GM18526 (cell line): ENCODE measurements around the gene FRK.

ENCODE experiments used
- POLR2A ChIP-seq: IDR thresholded peaks from 3 replicates; pipeline ENCODE4 v1.6.1; 2011; ENCODE audit not compliant: insufficient read length; ENCODE audit errors: extremely low read depth

Gene FRK

GRCh38 chr6:116084284-116084683 lies 23.6 kb upstream of the FRK start:
- no peak for TF ChIP-seq POLR2A

- no peak for TF ChIP-seq POLR2A
Observed at GRCh38 chr6:116083052-116083451, 22.4 kb upstream of the FRK start.

GRCh38 chr6:116078945-116079344 lies 18.3 kb upstream of the FRK start:
- TF ChIP-seq POLR2A: no peak

- no peak for TF ChIP-seq POLR2A
Observed at GRCh38 chr6:116078522-116078921, 17.8 kb upstream of the FRK start.

GRCh38 chr6:116074732-116075390 lies 14.2 kb upstream of the FRK start:
- TF ChIP-seq POLR2A: no peak

- TF ChIP-seq POLR2A: no peak
Observed at GRCh38 chr6:116073765-116074440, 13.2 kb upstream of the FRK start.

- TF ChIP-seq POLR2A: no peak
Observed at GRCh38 chr6:116072368-116072767, 11.7 kb upstream of the FRK start.

- TF ChIP-seq POLR2A: no peak
Observed at GRCh38 chr6:116070616-116071389, 10.1 kb upstream of the FRK start.

- no peak for TF ChIP-seq POLR2A
Observed at GRCh38 chr6:116070101-116070500, 9.4 kb upstream of the FRK start.

- TF ChIP-seq POLR2A: no peak
Observed at GRCh38 chr6:116066789-116067188, 6.1 kb upstream of the FRK start.

- TF ChIP-seq POLR2A: no peak
Observed at GRCh38 chr6:116064666-116065065, 4.0 kb upstream of the FRK start.

- TF ChIP-seq POLR2A: no peak
Observed at GRCh38 chr6:116062496-116062895, 1.8 kb upstream of the FRK start.

GRCh38 chr6:116059713-116060571 lies 749 bp downstream of the FRK start:
- TF ChIP-seq POLR2A: no peak

- TF ChIP-seq POLR2A: no peak
Observed at GRCh38 chr6:116057766-116058165, 2.9 kb downstream of the FRK start.

GRCh38 chr6:116055513-116055912 lies 5.2 kb downstream of the FRK start:
- TF ChIP-seq POLR2A: no peak
